ENCODE results near the gene CACNA2D3. TPM values are rescaled to one million over a fixed set of nuclear protein-coding genes. Genes with fewer than 3 reads are reported as not detected.

The CACNA2D3 gene
- total RNA-seq, 2 donors from 2014 or later = 0.97 TPM; not detected in 1

DNA sequence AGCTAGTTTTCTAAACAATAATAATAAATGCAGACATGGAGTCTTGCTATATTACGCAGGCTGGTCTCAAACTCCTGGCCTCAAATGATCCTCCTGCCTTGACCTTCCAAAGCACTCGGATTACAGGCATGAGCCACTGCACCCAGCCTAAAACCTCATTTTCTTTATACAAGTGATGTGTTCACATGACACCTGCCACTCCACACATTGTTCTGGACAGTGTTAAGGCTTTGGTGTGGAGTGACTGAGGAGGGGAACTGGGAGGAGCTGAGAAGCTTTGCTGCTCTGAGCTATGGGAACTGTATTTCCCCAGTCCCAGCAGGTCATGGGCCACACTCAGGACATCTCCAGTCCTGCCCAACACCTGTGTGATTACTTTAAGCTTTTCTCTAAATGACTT is 425.5 kb downstream of the CACNA2D3 start:
- H3K36me3 ChIP-seq (ENCODE audit: control insufficient read depth, insufficient read depth, low read length) = no peaks in the 10 kb centered on the region
- H3K27me3 ChIP-seq (ENCODE audit: control insufficient read depth, insufficient read depth, low read length, poor library complexity, severe bottlenecking) = no peaks in the 10 kb centered on the region
- no peak overlapping the region for H3K27ac Mint-ChIP-seq
- DNase-seq = no peak
- no peaks in the 10 kb centered on the region for H3K4me1 ChIP-seq (ENCODE audit: control insufficient read depth, insufficient read depth, low read length)
- no peak overlapping the region for H3K27ac ChIP-seq (ENCODE audit: low read depth, low read length)
- 86 to 100% methylated on average over 1 to 2 of the region's 2 CpGs for WGBS, 2 experiments (ENCODE audit: insufficient coverage in 1 of 2, insufficient read length in 1 of 2)
- no peaks in the 10 kb centered on the region for H3K36me3 Mint-ChIP-seq (ENCODE audit: low read depth)
- no peak overlapping the region for H3K9ac ChIP-seq (ENCODE audit: extremely low read depth, low read length, poor library complexity, severe bottlenecking)
- no peaks in the 10 kb centered on the region for H3K9me3 ChIP-seq (ENCODE audit: control insufficient read depth, low read length)
- TF ChIP-seq, protein P1, sequence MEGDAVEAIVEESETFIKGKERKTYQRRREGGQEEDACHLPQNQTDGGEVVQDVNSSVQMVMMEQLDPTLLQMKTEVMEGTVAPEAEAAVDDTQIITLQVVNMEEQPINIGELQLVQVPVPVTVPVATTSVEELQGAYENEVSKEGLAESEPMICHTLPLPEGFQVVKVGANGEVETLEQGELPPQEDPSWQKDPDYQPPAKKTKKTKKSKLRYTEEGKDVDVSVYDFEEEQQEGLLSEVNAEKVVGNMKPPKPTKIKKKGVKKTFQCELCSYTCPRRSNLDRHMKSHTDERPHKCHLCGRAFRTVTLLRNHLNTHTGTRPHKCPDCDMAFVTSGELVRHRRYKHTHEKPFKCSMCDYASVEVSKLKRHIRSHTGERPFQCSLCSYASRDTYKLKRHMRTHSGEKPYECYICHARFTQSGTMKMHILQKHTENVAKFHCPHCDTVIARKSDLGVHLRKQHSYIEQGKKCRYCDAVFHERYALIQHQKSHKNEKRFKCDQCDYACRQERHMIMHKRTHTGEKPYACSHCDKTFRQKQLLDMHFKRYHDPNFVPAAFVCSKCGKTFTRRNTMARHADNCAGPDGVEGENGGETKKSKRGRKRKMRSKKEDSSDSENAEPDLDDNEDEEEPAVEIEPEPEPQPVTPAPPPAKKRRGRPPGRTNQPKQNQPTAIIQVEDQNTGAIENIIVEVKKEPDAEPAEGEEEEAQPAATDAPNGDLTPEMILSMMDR (conservative IDR thresholded peaks at IDR 0.05) = no peak
- H3K27me3 Mint-ChIP-seq (ENCODE audit: insufficient read depth) = peaks cover 5% of the 10 kb centered on the region
- no peaks in the 10 kb centered on the region for H3K9me3 Mint-ChIP-seq
- H3K4me1 Mint-ChIP-seq = no peaks in the 10 kb centered on the region
- H3K4me3 Mint-ChIP-seq = no peak overlapping the region
- H3K4me3 ChIP-seq (ENCODE audit: low read length) = no peak overlapping the region

DNA sequence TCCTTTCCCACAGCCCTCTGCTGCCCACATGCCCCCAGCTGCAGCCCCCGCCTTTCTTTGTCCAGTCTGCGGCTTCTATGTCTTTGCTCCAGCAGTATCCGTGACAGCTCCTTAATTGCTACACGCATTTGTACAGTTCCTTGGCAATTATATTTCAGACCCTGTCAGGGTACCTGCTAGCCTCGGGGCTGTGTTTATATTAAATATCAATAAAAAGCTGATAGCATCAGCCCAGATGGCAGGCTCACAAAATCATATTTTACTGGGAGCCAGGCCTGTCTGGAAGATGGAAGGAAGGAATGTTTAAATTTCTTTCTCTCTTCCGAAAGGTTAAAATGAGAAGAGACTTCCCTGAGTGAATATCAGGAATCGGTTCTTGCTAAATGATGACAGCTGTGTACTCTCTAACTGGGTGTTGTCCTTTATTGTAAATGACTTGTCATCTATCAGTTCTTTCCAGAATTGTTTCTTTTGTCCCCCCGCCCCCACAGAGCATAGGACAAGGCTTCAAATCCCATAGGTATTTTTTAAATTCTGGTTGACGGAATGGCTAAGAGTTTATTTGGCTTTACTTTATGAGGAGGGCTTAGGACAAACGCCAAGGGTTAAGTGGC is 427.4 kb downstream of the CACNA2D3 start:
- Histone ChIP-seq H3K9ac (ENCODE audit: extremely low read depth, low read length, poor library complexity, severe bottlenecking) (no peak overlapping the region), H3K27me3 (ENCODE audit: control insufficient read depth, insufficient read depth, low read length, poor library complexity, severe bottlenecking) (no peaks in the 10 kb centered on the region), H3K27ac (ENCODE audit: low read depth, low read length) (no peak overlapping the region), H3K4me1 (ENCODE audit: control insufficient read depth, insufficient read depth, low read length) (no peaks in the 10 kb centered on the region), H3K4me3 (ENCODE audit: low read length) (no peak overlapping the region), H3K36me3 (ENCODE audit: control insufficient read depth, insufficient read depth, low read length) (no peaks in the 10 kb centered on the region), H3K9me3 (ENCODE audit: control insufficient read depth, low read length) (no peaks in the 10 kb centered on the region)
- TF ChIP-seq, protein P1 (conservative IDR thresholded peaks at IDR 0.05) = no peak
- Mint-ChIP-seq H3K9me3 (no peaks in the 10 kb centered on the region), H3K27ac (no peak overlapping the region), H3K4me1 (no peaks in the 10 kb centered on the region), H3K4me3 (no peak overlapping the region), H3K36me3 (ENCODE audit: low read depth) (no peaks in the 10 kb centered on the region), H3K27me3 (ENCODE audit: insufficient read depth) (peaks cover 5% of the 10 kb centered on the region)
- DNase-seq = no peak
- 94 to 96% methylated on average over 2 to 10 of the region's 10 CpGs for WGBS, 2 experiments (ENCODE audit: insufficient coverage in 1 of 2, insufficient read length in 1 of 2)

DNA sequence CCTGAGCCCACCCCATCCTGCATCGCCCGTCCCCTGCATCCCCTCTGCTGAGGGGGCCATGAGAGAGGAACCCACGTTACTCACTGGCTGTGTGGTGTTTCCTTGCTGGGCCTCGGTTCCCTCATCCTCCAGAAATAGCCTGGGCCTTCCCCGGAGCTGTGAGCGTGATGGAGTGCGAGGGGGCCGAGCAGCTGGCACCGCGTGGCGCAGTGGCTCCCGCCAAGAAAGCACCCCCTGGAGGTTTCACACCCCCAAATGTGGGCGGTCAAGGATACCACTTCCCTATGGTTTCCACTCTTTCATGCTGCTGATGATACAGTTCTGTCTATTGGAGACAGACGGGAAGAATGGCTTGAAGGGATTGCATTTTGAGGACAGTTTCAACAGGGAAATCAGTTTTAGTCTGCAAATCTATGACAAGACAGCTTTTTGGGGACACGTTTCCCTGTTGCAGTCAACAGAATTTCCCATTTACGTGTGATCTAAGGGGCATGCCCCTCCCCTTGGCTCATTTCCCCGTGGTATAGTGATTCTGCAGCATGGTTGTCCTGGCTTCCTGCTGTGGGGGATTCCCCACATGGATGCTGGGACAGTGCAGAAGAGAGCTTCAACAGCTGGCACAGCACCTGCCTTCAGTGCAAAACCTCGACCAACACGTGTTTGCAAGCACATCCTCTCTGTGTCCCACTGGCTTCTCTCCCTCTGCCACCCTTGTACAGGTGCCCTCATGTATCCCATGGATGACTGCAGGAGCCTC is 428.0 kb downstream of the CACNA2D3 start:
- Histone ChIP-seq H3K9me3 (ENCODE audit: control insufficient read depth, low read length) (no peaks in the 10 kb centered on the region), H3K36me3 (ENCODE audit: control insufficient read depth, insufficient read depth, low read length) (no peaks in the 10 kb centered on the region), H3K9ac (ENCODE audit: extremely low read depth, low read length, poor library complexity, severe bottlenecking) (no peak overlapping the region), H3K27me3 (ENCODE audit: control insufficient read depth, insufficient read depth, low read length, poor library complexity, severe bottlenecking) (no peaks in the 10 kb centered on the region), H3K4me3 (ENCODE audit: low read length) (no peak overlapping the region), H3K4me1 (ENCODE audit: control insufficient read depth, insufficient read depth, low read length) (no peaks in the 10 kb centered on the region), H3K27ac (ENCODE audit: low read depth, low read length) (no peak overlapping the region)
- TF ChIP-seq, protein P1 (conservative IDR thresholded peaks at IDR 0.05) = no peak
- no peaks in the 10 kb centered on the region for H3K36me3 Mint-ChIP-seq (ENCODE audit: low read depth)
- H3K27ac Mint-ChIP-seq = no peak overlapping the region
- peaks cover 5% of the 10 kb centered on the region for H3K27me3 Mint-ChIP-seq (ENCODE audit: insufficient read depth)
- H3K9me3 Mint-ChIP-seq = no peaks in the 10 kb centered on the region
- no peaks in the 10 kb centered on the region for H3K4me1 Mint-ChIP-seq
- H3K4me3 Mint-ChIP-seq = no peak overlapping the region
- WGBS, 2 experiments (ENCODE audit: insufficient coverage in 1 of 2, insufficient read length in 1 of 2) = 84 to 87% methylated on average over 6 to 19 of the region's 19 CpGs
- DNase-seq = no peak

All from endodermal cell (in vitro differentiated cells).